ENCODE data around the gene ACSM2B.
"Not testable (repeated sequence)": the region's sequence is repeated elsewhere in the genome, so short reads cannot be mapped to it uniquely, and the experiment has no call there.

ACSM2B gene

DNA sequence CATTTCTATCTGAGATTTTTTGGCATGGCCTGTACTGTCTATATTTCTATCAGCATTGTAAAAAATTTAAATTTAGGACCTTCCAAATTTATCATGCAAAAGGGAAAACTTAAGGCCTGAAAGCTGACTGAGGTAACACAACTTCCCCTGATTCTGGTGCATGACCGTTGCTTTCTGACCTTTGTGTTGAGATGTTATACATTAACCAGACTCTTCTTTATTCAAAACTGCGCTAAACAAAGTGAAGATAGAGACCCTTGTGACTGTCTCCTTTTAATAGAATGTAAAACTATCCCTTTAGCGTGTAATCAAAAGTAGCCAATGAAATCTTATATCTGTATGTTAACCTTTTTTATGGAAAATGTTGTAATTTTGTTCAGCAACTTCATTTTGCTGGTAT is 1.9 kb upstream of the ACSM2B start:
- not testable (repeated sequence) for ATAC-seq (ENCODE audit: low read depth); H3K4me1 Mint-ChIP-seq; H3K4me3 Mint-ChIP-seq; H3K27ac Mint-ChIP-seq; H3K27me3 Mint-ChIP-seq; DNase-seq (ENCODE audit: low spot score in 2 of 2); H3K36me3 Mint-ChIP-seq; H3K9me3 Mint-ChIP-seq

GRCh38 chr16:20569117-20569651 is 7.0 kb downstream of the ACSM2B start:
- ATAC-seq (ENCODE audit: low read depth); H3K36me3 Mint-ChIP-seq; H3K9me3 Mint-ChIP-seq; H3K4me3 Mint-ChIP-seq; H3K27me3 Mint-ChIP-seq; H3K4me1 Mint-ChIP-seq; H3K27ac Mint-ChIP-seq; DNase-seq (ENCODE audit: low spot score in 2 of 2): not testable (repeated sequence)

GRCh38 chr16:20568404-20568803 is 7.8 kb downstream of the ACSM2B start:
- Mint-ChIP-seq H3K36me3 (no peaks in the 10 kb centered on the region), H3K4me1 (no peaks in the 10 kb centered on the region), H3K27me3 (peaks cover 2% of the 10 kb centered on the region), H3K9me3 (no peaks in the 10 kb centered on the region), H3K4me3 (no peak overlapping the region), H3K27ac (no peak overlapping the region)
- ATAC-seq (ENCODE audit: low read depth): no peak
- no peak for DNase-seq (ENCODE audit: low spot score in 2 of 2)

GRCh38 chr16:20566864-20567263 is 9.3 kb downstream of the ACSM2B start:
- Mint-ChIP-seq H3K27me3 (peaks cover 2% of the 10 kb centered on the region), H3K4me3 (no peak overlapping the region), H3K9me3 (peaks cover 3% of the 10 kb centered on the region), H3K36me3 (no peaks in the 10 kb centered on the region), H3K4me1 (no peaks in the 10 kb centered on the region), H3K27ac (no peak overlapping the region)
- no peak for DNase-seq (ENCODE audit: low spot score in 2 of 2)
- no peak for ATAC-seq (ENCODE audit: low read depth)

- H3K27me3 Mint-ChIP-seq; ATAC-seq (ENCODE audit: low read depth); H3K36me3 Mint-ChIP-seq; H3K27ac Mint-ChIP-seq; H3K9me3 Mint-ChIP-seq; H3K4me1 Mint-ChIP-seq; DNase-seq (ENCODE audit: low spot score in 2 of 2); H3K4me3 Mint-ChIP-seq: not testable (repeated sequence)
Measured at GRCh38 chr16:20565334-20565733, 10.8 kb downstream of the ACSM2B start.

DNA sequence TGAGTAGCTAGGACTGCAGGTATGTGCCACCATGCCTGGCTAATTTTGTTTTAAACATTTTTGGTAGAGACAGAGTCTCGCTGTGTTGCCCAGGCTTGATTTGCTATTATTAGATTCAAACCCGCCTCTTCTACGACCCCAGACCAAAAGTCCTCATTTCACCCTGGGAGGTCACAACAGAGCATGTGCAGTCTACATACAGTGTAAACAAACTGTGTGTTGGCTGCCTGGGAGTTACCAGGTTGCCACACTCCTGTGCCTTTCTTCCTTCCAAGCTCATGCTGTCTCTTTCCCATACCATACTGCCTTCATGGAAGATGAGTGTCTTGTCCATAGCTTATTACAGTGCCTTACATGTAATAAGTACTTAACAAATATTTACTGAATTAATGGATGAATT is 11.9 kb downstream of the ACSM2B start:
- H3K4me1 Mint-ChIP-seq; H3K4me3 Mint-ChIP-seq; H3K27me3 Mint-ChIP-seq; DNase-seq (ENCODE audit: low spot score in 2 of 2); H3K9me3 Mint-ChIP-seq; H3K27ac Mint-ChIP-seq; H3K36me3 Mint-ChIP-seq; ATAC-seq (ENCODE audit: low read depth): not testable (repeated sequence)

GRCh38 chr16:20555628-20556027 is 20.5 kb downstream of the ACSM2B start:
- H3K9me3 Mint-ChIP-seq; DNase-seq (ENCODE audit: low spot score in 2 of 2); H3K27ac Mint-ChIP-seq; H3K36me3 Mint-ChIP-seq; ATAC-seq (ENCODE audit: low read depth); H3K4me1 Mint-ChIP-seq; H3K4me3 Mint-ChIP-seq: not testable (repeated sequence)
- peaks cover 10% of the 10 kb centered on the region for H3K27me3 Mint-ChIP-seq

DNA sequence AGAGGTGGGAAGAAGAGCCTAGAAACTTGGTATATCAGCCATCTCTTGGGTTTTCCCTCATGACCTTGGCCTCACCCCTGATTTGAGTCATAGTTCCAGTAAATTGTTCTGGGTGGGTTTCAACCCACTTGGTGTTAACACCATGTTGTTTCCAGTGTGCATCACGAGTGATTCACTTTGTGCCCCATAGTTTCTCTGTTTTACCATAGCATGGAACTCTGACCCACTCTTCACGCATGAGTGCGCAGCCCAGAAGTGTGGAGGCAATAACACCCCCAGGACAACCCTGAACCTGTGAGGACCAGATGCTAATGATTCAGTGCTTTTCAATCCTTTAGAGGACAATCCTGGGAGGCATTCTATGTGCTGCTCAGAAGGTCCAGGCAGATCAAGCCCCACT is 21.5 kb downstream of the ACSM2B start:
- not testable (repeated sequence) for H3K27ac Mint-ChIP-seq; H3K4me1 Mint-ChIP-seq; H3K9me3 Mint-ChIP-seq; H3K4me3 Mint-ChIP-seq; ATAC-seq (ENCODE audit: low read depth); DNase-seq (ENCODE audit: low spot score in 2 of 2); H3K36me3 Mint-ChIP-seq
- peaks cover 10% of the 10 kb centered on the region for H3K27me3 Mint-ChIP-seq

GRCh38 chr16:20553493-20553892 is 22.7 kb downstream of the ACSM2B start:
- not testable (repeated sequence) for DNase-seq (ENCODE audit: low spot score in 2 of 2)

GRCh38 chr16:20546951-20547350 is 29.2 kb downstream of the ACSM2B start:
- DNase-seq (ENCODE audit: low spot score in 2 of 2); H3K4me1 Mint-ChIP-seq; H3K36me3 Mint-ChIP-seq; H3K27me3 Mint-ChIP-seq; H3K4me3 Mint-ChIP-seq; H3K27ac Mint-ChIP-seq; H3K9me3 Mint-ChIP-seq; ATAC-seq (ENCODE audit: low read depth): not testable (repeated sequence)

More at GRCh38 chr16:20553493-20553892, 22.7 kb downstream of the ACSM2B start:
- H3K27me3 Mint-ChIP-seq: peaks cover 10% of the 10 kb centered on the region
- not testable (repeated sequence) for H3K27ac Mint-ChIP-seq; H3K4me1 Mint-ChIP-seq; H3K4me3 Mint-ChIP-seq; H3K9me3 Mint-ChIP-seq; H3K36me3 Mint-ChIP-seq; ATAC-seq (ENCODE audit: low read depth)

- not testable (repeated sequence) for H3K9me3 Mint-ChIP-seq; ATAC-seq (ENCODE audit: low read depth); H3K27me3 Mint-ChIP-seq; H3K4me3 Mint-ChIP-seq; DNase-seq (ENCODE audit: low spot score in 2 of 2); H3K27ac Mint-ChIP-seq; H3K4me1 Mint-ChIP-seq; H3K36me3 Mint-ChIP-seq
Measured at GRCh38 chr16:20546278-20546853, 29.8 kb downstream of the ACSM2B start.

- H3K36me3 Mint-ChIP-seq; H3K9me3 Mint-ChIP-seq; H3K27me3 Mint-ChIP-seq; H3K4me3 Mint-ChIP-seq; H3K27ac Mint-ChIP-seq; H3K4me1 Mint-ChIP-seq; DNase-seq (ENCODE audit: low spot score in 2 of 2); ATAC-seq (ENCODE audit: low read depth): not testable (repeated sequence)
Measured at GRCh38 chr16:20540603-20541316, 35.4 kb downstream of the ACSM2B start.

DNA sequence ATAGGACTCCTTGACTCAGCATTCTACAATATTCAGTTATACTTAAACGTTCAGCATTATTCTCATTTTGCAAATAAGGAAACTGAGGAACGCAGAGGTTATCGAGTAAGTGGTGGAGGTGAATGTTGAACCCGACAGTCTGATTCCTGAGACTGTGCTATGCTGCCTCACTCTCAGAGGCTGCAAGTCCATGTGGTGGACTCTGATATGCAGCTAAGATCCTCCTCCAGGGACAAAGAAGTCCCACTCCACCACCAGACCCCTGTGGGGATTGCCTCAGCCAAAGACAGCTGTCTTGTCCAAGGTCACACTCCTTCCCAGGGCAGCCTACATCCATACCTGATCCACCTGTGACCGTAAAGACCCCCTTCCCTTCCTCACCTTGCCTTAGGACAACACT is 37.5 kb downstream of the ACSM2B start:
- no peaks in the 10 kb centered on the region for H3K36me3 Mint-ChIP-seq
- H3K27me3 Mint-ChIP-seq: peaks cover 2% of the 10 kb centered on the region
- H3K4me3 Mint-ChIP-seq: no peak overlapping the region
- H3K4me1 Mint-ChIP-seq: no peaks in the 10 kb centered on the region
- H3K27ac Mint-ChIP-seq: no peak overlapping the region
- DNase-seq (ENCODE audit: low spot score in 2 of 2) (no peak), ATAC-seq (ENCODE audit: low read depth) (no peak)
- no peaks in the 10 kb centered on the region for H3K9me3 Mint-ChIP-seq

DNA sequence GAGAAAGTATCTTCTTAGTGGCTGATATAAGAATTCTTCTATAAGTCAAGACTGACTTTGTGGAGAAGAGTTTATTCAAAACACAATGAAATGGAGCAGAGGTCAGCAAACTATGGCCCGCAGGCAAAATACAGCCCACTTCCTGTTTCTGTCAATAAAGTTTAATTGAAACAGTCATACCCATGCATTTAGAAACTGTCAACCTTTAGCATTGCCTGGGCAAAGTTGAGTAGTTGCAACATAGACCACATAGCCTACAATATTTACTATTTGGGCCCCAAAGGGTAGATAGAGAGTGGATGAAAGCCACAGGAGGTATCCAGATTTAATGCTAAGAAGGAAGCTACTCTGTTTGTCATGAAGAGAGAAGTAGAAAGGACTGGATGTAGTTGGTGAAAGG is 38.0 kb downstream of the ACSM2B start:
- H3K27me3 Mint-ChIP-seq: peaks cover 2% of the 10 kb centered on the region
- H3K27ac Mint-ChIP-seq: no peak overlapping the region
- H3K4me3 Mint-ChIP-seq: no peak overlapping the region

DNA sequence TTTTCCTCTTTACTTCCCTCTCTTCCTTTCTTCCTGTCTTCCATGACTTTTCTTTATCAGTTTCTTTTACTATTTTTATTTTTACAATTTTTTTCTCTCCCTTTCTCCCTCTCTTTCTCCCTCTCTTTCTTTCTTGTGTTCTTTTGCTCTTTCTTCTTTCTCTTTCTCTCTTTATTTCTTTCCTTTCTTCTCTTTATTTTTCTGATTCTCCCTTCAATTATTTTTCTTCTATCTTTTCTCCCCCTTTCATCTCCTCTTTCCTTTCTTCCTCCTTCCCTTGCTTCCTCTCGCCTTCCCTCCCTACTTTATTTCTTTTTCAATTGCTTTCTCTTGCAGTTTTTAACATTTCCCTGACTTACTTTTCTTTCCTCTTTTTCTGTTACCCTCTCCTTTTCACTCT is 39.5 kb downstream of the ACSM2B start:
- H3K4me1 Mint-ChIP-seq; H3K27me3 Mint-ChIP-seq; H3K36me3 Mint-ChIP-seq; H3K4me3 Mint-ChIP-seq; H3K9me3 Mint-ChIP-seq; ATAC-seq (ENCODE audit: low read depth); H3K27ac Mint-ChIP-seq; DNase-seq (ENCODE audit: low spot score in 2 of 2): not testable (repeated sequence)

More for the DNA sequence above, 38.0 kb downstream of the ACSM2B start:
- ATAC-seq (ENCODE audit: low read depth): no peak
- Mint-ChIP-seq H3K9me3 (no peaks in the 10 kb centered on the region), H3K4me1 (no peaks in the 10 kb centered on the region), H3K36me3 (no peaks in the 10 kb centered on the region)
- DNase-seq (ENCODE audit: low spot score in 2 of 2): no peak

Measured in memory B cell (primary cell).